HCT116 (cell line): ENCODE data around the gene CCDC92. TPM values are rescaled to one million over a fixed set of nuclear protein-coding genes. Genes with fewer than 3 reads are reported as not detected.

Source experiments
- ATAC-seq: fragments of 200-7000 bp; cut with Tn5 transposase; 2 replicates; pipeline ENCODE4 v1.9.1; 2020; ENCODE audit warnings: mild to moderate bottlenecking, moderate library complexity
- BruUV-seq: library from RNA; stranded (reverse); fragments of 400-500 nt; replicated peaks from 2 replicates; lab custom pipeline; 2021; lab: Mats Ljungman, UMichigan
- CTCF ChIA-PET: fragments of 300-600 bp; sonication (Branson Sonifier 250); formaldehyde crosslinking; loops from one replicate; lab custom pipeline; 2021; ENCODE audit warnings: antibody characterized with exemption; lab: Charles Lee
- POLR2A ChIA-PET: fragments of 300-600, 350-600 bp; sonication (Branson Sonifier 250); formaldehyde crosslinking; loops from one replicate; lab custom pipeline; 2021; ENCODE audit warnings: antibody characterized with exemption; lab: Charles Lee
- RAD21 ChIA-PET, 2 experiments: fragments of 300-600 bp; sonication (Branson Sonifier 250); formaldehyde crosslinking; loops; one replicate each; lab custom pipeline; 2023; ENCODE audit warnings: low total read pairs in 2 of 2; ENCODE audit not compliant: uncharacterized antibody in 2 of 2, unreplicated experiment in 2 of 2, low non-redundant PET in 1 of 2; lab: Charles Lee
- DNase-seq: peaks from one replicate; pipeline ENCODE4 v3.0.0-alpha.2; 2010; ENCODE audit warnings: low read depth, low spot score
- H2AFZ ChIP-seq: fragments of 200-600 bp; shearing (Covaris generic), sonication (generic); 2 replicates; pipeline ENCODE4 v1.6.1; 2017; ENCODE audit warnings: low read depth, mixed run types, mixed read lengths, antibody characterized with exemption, low read length; ENCODE audit not compliant: poor library complexity, severe bottlenecking
- H3K27ac ChIP-seq: 2 replicates; pipeline ENCODE4 v1.5.1; 2012; ENCODE audit warnings: low read depth, low read length
- H3K27me3 ChIP-seq: fragments of 200-600 bp; sonication (generic); 2 replicates; pipeline ENCODE4 v1.6.1; 2016; ENCODE audit warnings: mixed run types, low read length, mixed read lengths; ENCODE audit not compliant: insufficient read depth
- H3K36me3 ChIP-seq, 2 experiments: fragments of 200-500 bp in 1 of 2; fragments of 200-600 bp in 1 of 2; sonication (Bioruptor generic) in 1 of 2; sonication (generic) in 1 of 2; 2 replicates each; pipeline versions ENCODE4 v1.5.1 to v1.6.1; 2014 to 2016; ENCODE audit warnings: low read length in 2 of 2, inconsistent platforms in 1 of 2, mixed read lengths in 1 of 2, mixed run types in 1 of 2; ENCODE audit not compliant: insufficient read depth in 2 of 2, control insufficient read depth in 1 of 2
- H3K4me1 ChIP-seq, 2 experiments: fragments of 200-600 bp in 1 of 2; sonication (generic) in 1 of 2; 2 replicates each; pipeline versions ENCODE4 v1.5.1 to v1.6.1; 2012 to 2017; ENCODE audit warnings: low read length in 2 of 2, inconsistent platforms in 1 of 2, mild to moderate bottlenecking in 1 of 2, mixed read lengths in 1 of 2, mixed run types in 1 of 2, moderate library complexity in 1 of 2; ENCODE audit not compliant: insufficient read depth in 2 of 2, control insufficient read depth in 1 of 2
- H3K4me2 ChIP-seq: fragments of 200-600 bp; sonication (generic); 2 replicates; pipeline ENCODE4 v1.6.1; 2017; ENCODE audit warnings: mixed run types, low read length, mixed read lengths
- H3K4me3 ChIP-seq, 2 experiments: fragments of 200-600 bp in 1 of 2; sonication (generic) in 1 of 2; replicated peaks in 1 of 2; 2 replicates each; pipeline ENCODE4 v1.5.1; 2011 to 2016; ENCODE audit warnings: low read length in 2 of 2, control low read depth in 1 of 2, low read depth in 1 of 2, mild to moderate bottlenecking in 1 of 2, mixed read lengths in 1 of 2, mixed run types in 1 of 2
- H3K79me2 ChIP-seq: fragments of 200-600 bp; sonication (generic); 2 replicates; pipeline ENCODE4 v1.6.1; 2017; ENCODE audit warnings: mild to moderate bottlenecking, mixed run types, low read length, moderate library complexity, mixed read lengths; ENCODE audit not compliant: insufficient read depth
- H3K9ac ChIP-seq: fragments of 200-600 bp; sonication (generic); 2 replicates; pipeline ENCODE4 v1.6.1; 2016; ENCODE audit warnings: low read length, mixed read lengths
- H3K9me2 ChIP-seq: fragments of 200-600 bp; sonication (generic), shearing (Covaris generic); 2 replicates; pipeline ENCODE4 v1.6.1; 2017; ENCODE audit warnings: mixed run types, mild to moderate bottlenecking, moderate library complexity; ENCODE audit not compliant: insufficient read depth
- H3K9me3 ChIP-seq, 2 experiments: fragments of 200-500 bp in 1 of 2; fragments of 200-600 bp in 1 of 2; sonication (Bioruptor generic) in 1 of 2; sonication (generic) in 1 of 2; 2 replicates each; pipeline ENCODE4 v1.6.1; 2014 to 2017; ENCODE audit warnings: low read length in 2 of 2, mixed read lengths in 2 of 2, inconsistent platforms in 1 of 2, low read depth in 1 of 2, mild to moderate bottlenecking in 1 of 2, mixed run types in 1 of 2, moderate library complexity in 1 of 2; ENCODE audit not compliant: control insufficient read depth in 1 of 2, insufficient read depth in 1 of 2
- H4K20me1 ChIP-seq: fragments of 200-600 bp; sonication (generic), shearing (Covaris generic); 2 replicates; pipeline ENCODE4 v1.6.1; 2017; ENCODE audit warnings: mixed run types, mild to moderate bottlenecking, moderate library complexity; ENCODE audit not compliant: insufficient read depth
- CBX3 ChIP-seq: IDR thresholded peaks from 2 replicates; pipeline ENCODE4 v1.6.1; 2012; ENCODE audit warnings: low read depth
- CEBPB ChIP-seq: IDR thresholded peaks from 2 replicates; pipeline ENCODE4 v1.6.1; 2012; ENCODE audit warnings: low read depth
- ELF1 ChIP-seq: IDR thresholded peaks from 2 replicates; pipeline ENCODE4 v1.6.1; 2012; ENCODE audit warnings: low read depth, borderline replicate concordance
- EZH2 ChIP-seq: fragments of 200-600 bp; sonication (generic); IDR thresholded peaks from 2 replicates; pipeline ENCODE4 v1.6.1; 2017; ENCODE audit warnings: antibody characterized with exemption, mixed run types
- EZH2phosphoT487 ChIP-seq: fragments of 200-600 bp; IDR thresholded peaks from 2 replicates; pipeline ENCODE4 v1.6.1; 2018; ENCODE audit warnings: antibody characterized with exemption, borderline replicate concordance
- FOSL1 ChIP-seq: IDR thresholded peaks from 2 replicates; pipeline ENCODE4 v1.6.1; 2012; ENCODE audit warnings: low read depth
- JUND ChIP-seq: IDR thresholded peaks from 2 replicates; pipeline ENCODE4 v1.6.1; 2012
- POLR2AphosphoS5 ChIP-seq: IDR thresholded peaks from 2 replicates; pipeline ENCODE4 v1.6.1; 2011; ENCODE audit warnings: mild to moderate bottlenecking, low read depth, low read length, moderate library complexity
- RAD21 ChIP-seq: IDR thresholded peaks from 2 replicates; pipeline ENCODE4 v1.6.1; 2012; ENCODE audit warnings: low read depth, mild to moderate bottlenecking
- SIN3A ChIP-seq: IDR thresholded peaks from 2 replicates; pipeline ENCODE4 v1.6.1; 2012; ENCODE audit warnings: low read depth
- SP1 ChIP-seq: IDR thresholded peaks from 2 replicates; pipeline ENCODE4 v1.6.1; 2012; ENCODE audit warnings: low read depth
- SRF ChIP-seq: IDR thresholded peaks from 2 replicates; pipeline ENCODE4 v1.6.1; 2012; ENCODE audit warnings: low read depth
- TCF7L2 ChIP-seq: IDR thresholded peaks from 2 replicates; pipeline ENCODE4 v1.7.0; 2011; ENCODE audit warnings: borderline replicate concordance, inconsistent platforms; ENCODE audit not compliant: insufficient read depth, insufficient read length; ENCODE audit errors: extremely low read depth
- YY1 ChIP-seq: IDR thresholded peaks from 2 replicates; pipeline ENCODE4 v1.6.1; 2011; ENCODE audit warnings: low read length, low read depth, moderate library complexity, mild to moderate bottlenecking; ENCODE audit not compliant: insufficient replicate concordance; ENCODE audit errors: extremely low read depth
- ZFX ChIP-seq: fragments of 450-650 bp; IDR thresholded peaks from 2 replicates; pipeline ENCODE4 v1.6.1; 2017
- ZNF274 ChIP-seq: fragments of 200-500 bp; sonication (Bioruptor generic); IDR thresholded peaks from 2 replicates; pipeline ENCODE4 v1.6.1; 2014; ENCODE audit warnings: mild to moderate bottlenecking, low read depth, low read length, inconsistent platforms
- intact Hi-C: fragments of 100-400 bp; cut with micrococcal nuclease; formaldehyde crosslinking; loops from 2 replicates; pipeline ENCODE4 v1.10.0; 2022
- total RNA-seq: library from RNA; stranded (reverse); gene quantifications from one replicate; pipeline ENCODE4 v1.2.1, GENCODE V29; 2021; ENCODE audit not compliant: unreplicated experiment
- TF ChIP-seq, protein P1 (sequence below): IDR thresholded peaks from 2 replicates; pipeline ENCODE4 v1.6.1; 2012; ENCODE audit warnings: low read depth
- TF ChIP-seq, protein P2 (sequence below): IDR thresholded peaks from 2 replicates; pipeline ENCODE4 v1.6.1; 2011; ENCODE audit warnings: mild to moderate bottlenecking, low read length, moderate library complexity; ENCODE audit not compliant: insufficient replicate concordance; ENCODE audit errors: extremely low read depth
- TF ChIP-seq, protein P3 (sequence below): IDR thresholded peaks from 2 replicates; pipeline ENCODE4 v1.6.1; 2012
- TF ChIP-seq, protein P4 (sequence below): IDR thresholded peaks from 2 replicates; pipeline ENCODE4 v1.6.1; 2012

CCDC92 gene
- total RNA-seq, 1 experiment from 2014 or later, result 9.7 TPM

DNA sequence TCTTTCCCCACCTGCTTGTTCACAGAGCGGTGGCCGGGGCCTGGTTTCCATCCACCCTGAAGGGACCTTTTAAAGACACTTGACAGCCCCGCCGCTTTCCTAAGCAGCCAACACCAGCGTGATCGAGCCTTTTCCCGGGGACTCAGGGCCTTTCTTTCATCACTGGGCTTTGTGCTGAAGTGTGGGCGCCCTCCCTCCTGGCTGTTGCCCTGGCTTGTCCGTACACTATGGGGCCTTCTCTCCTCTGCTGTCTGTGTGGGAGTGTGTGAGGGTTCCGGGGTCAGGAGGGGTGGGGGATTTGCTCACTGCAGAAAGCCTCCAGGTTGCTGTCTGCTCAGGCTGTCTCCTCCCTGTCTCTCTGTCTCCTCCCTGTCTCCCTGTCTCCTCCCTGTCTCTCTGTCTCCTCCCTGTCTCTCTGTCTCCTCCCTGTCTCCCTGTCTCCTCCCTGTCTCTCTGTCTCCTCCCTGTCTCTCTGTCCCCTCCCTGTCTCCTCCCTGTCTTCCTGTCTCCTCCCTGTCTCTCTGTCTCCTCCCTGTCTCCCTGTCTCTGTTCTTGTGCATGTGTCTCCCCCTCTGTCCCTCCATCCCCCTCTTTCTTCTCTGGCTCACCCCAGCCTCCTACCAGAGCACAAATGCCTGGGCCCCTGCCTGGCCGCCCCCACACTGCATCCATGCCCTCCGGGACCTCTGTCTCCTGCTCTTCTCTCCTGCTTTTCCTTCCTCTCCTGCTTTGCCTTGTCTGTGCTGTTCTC lies 64.7 kb downstream of the CCDC92 start:
- Histone ChIP-seq H3K9ac (no peak overlapping the region), H3K9me2 (no peaks in the 10 kb centered on the region), H2AFZ (no peak overlapping the region), H3K79me2 (no peaks in the 10 kb centered on the region), H3K27ac (no peak overlapping the region; the same call in 1 of the 2 replicates), H3K4me1 (peaks cover 12 to 24% of the 10 kb centered on the region in 2 experiments), H3K4me3 (no peak overlapping the region), H3K9me3 (no peaks in the 10 kb centered on the region), H3K27me3 (no peaks in the 10 kb centered on the region), H4K20me1 (no peaks in the 10 kb centered on the region), H3K36me3 (no peaks in the 10 kb centered on the region), H3K4me2 (no peak overlapping the region)
- no TSS peak for BruUV-seq
- ATAC-seq, result peak; percentile 48
- POLR2A ChIA-PET, result no interaction called here
- CTCF ChIA-PET, result no interaction called here
- RAD21 ChIA-PET, result no interaction called here
- no peak for DNase-seq
- intact Hi-C loops, result no loop called here
- TF ChIP-seq ELF1 (no peak), POLR2AphosphoS5 (no peak), ZNF274 (no peak), SIN3A (no peak), CBX3 (no peak), EZH2phosphoT487 (no peak), CEBPB (no peak), JUND (no peak), SRF (no peak), FOSL1 (no peak), EZH2 (no peak), RAD21 (no peak), YY1 (no peak), TCF7L2 (no peak), ZFX (no peak), SP1 (no peak)
- TF ChIP-seq, protein P1, sequence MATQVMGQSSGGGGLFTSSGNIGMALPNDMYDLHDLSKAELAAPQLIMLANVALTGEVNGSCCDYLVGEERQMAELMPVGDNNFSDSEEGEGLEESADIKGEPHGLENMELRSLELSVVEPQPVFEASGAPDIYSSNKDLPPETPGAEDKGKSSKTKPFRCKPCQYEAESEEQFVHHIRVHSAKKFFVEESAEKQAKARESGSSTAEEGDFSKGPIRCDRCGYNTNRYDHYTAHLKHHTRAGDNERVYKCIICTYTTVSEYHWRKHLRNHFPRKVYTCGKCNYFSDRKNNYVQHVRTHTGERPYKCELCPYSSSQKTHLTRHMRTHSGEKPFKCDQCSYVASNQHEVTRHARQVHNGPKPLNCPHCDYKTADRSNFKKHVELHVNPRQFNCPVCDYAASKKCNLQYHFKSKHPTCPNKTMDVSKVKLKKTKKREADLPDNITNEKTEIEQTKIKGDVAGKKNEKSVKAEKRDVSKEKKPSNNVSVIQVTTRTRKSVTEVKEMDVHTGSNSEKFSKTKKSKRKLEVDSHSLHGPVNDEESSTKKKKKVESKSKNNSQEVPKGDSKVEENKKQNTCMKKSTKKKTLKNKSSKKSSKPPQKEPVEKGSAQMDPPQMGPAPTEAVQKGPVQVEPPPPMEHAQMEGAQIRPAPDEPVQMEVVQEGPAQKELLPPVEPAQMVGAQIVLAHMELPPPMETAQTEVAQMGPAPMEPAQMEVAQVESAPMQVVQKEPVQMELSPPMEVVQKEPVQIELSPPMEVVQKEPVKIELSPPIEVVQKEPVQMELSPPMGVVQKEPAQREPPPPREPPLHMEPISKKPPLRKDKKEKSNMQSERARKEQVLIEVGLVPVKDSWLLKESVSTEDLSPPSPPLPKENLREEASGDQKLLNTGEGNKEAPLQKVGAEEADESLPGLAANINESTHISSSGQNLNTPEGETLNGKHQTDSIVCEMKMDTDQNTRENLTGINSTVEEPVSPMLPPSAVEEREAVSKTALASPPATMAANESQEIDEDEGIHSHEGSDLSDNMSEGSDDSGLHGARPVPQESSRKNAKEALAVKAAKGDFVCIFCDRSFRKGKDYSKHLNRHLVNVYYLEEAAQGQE, result no peak
- TF ChIP-seq, protein P2, sequence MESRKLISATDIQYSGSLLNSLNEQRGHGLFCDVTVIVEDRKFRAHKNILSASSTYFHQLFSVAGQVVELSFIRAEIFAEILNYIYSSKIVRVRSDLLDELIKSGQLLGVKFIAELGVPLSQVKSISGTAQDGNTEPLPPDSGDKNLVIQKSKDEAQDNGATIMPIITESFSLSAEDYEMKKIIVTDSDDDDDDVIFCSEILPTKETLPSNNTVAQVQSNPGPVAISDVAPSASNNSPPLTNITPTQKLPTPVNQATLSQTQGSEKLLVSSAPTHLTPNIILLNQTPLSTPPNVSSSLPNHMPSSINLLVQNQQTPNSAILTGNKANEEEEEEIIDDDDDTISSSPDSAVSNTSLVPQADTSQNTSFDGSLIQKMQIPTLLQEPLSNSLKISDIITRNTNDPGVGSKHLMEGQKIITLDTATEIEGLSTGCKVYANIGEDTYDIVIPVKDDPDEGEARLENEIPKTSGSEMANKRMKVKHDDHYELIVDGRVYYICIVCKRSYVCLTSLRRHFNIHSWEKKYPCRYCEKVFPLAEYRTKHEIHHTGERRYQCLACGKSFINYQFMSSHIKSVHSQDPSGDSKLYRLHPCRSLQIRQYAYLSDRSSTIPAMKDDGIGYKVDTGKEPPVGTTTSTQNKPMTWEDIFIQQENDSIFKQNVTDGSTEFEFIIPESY, result no peak
- TF ChIP-seq, protein P3, sequence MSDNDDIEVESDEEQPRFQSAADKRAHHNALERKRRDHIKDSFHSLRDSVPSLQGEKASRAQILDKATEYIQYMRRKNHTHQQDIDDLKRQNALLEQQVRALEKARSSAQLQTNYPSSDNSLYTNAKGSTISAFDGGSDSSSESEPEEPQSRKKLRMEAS, result no peak
- TF ChIP-seq, protein P4, sequence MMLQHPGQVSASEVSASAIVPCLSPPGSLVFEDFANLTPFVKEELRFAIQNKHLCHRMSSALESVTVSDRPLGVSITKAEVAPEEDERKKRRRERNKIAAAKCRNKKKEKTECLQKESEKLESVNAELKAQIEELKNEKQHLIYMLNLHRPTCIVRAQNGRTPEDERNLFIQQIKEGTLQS, result no peak
